Lower lobe of right lung (tissue), 2 donors: ENCODE data around the gene COX5B. TPM values are rescaled to one million over a fixed set of nuclear protein-coding genes. Genes with fewer than 3 reads are reported as not detected.
"Not testable (repeated sequence)": the region's sequence is repeated elsewhere in the genome, so short reads cannot be mapped to it uniquely, and the experiment has no call there.

Experiments
- ATAC-seq, 2 donors: fragments of 200-7000 bp; cut with Tn5 transposase; one replicate each; pipeline ENCODE4 v1.9.1; 2020 to 2022; ENCODE audit warnings: mild to moderate bottlenecking in 2 of 2, moderate library complexity in 2 of 2
- DNase-seq: peaks from one replicate; pipeline ENCODE4 v3.0.0-alpha.2; 2020
- H3K27ac ChIP-seq: fragments of 200-600 bp; one replicate; pipeline ENCODE4 v1.8.0; 2022
- H3K27me3 ChIP-seq: fragments of 200-600 bp; one replicate; pipeline ENCODE4 v1.8.0; 2022; ENCODE audit warnings: low read depth
- H3K36me3 ChIP-seq: fragments of 200-600 bp; one replicate; pipeline ENCODE4 v1.8.0; 2022; ENCODE audit warnings: mild to moderate bottlenecking
- H3K4me1 ChIP-seq: fragments of 200-600 bp; one replicate; pipeline ENCODE4 v1.8.0; 2022
- H3K4me3 ChIP-seq: fragments of 200-600 bp; one replicate; pipeline ENCODE4 v1.8.0; 2022; ENCODE audit warnings: mild to moderate bottlenecking
- H3K9me3 ChIP-seq: fragments of 200-600 bp; one replicate; pipeline ENCODE4 v1.8.0; 2022
- CTCF ChIP-seq: fragments of 200-600 bp; IDR thresholded peaks from one replicate; pipeline ENCODE4 v1.8.0; 2022; ENCODE audit warnings: antibody characterized with exemption, mild to moderate bottlenecking
- intact Hi-C: fragments of 100-400 bp; cut with DNase I; formaldehyde crosslinking; loops from one replicate; pipeline ENCODE4 v1.11.0; 2022
- total RNA-seq: library from RNA; stranded (reverse); fragmentation: NEBNext Ultra II Directional; extraction: Animal tissue kit (Norgen Biotek cat#: 25700); gene quantifications from one replicate; pipeline ENCODE4 v1.2.1, GENCODE V29; 2021
- donor health status: DM: no; HTN: yes; CAD: no; lungs with severe emphysema.

Gene COX5B
- total RNA-seq, 1 donor from 2014 or later, result 164 TPM

GRCh38 chr2:97675430-97676113, 29.7 kb downstream of the COX5B start:
- no peaks in the 10 kb centered on the region for H3K4me1 ChIP-seq
- H3K4me3 ChIP-seq, result no peak overlapping the region
- no peak for TF ChIP-seq CTCF
- no peak for DNase-seq
- H3K9me3 ChIP-seq, result no peaks in the 10 kb centered on the region
- H3K27ac ChIP-seq, result no peak overlapping the region
- no peaks in the 10 kb centered on the region for H3K36me3 ChIP-seq
- no peaks in the 10 kb centered on the region for H3K27me3 ChIP-seq
- intact Hi-C loops, result no loop called here
- no peak for ATAC-seq

- H3K4me3 ChIP-seq, result no peak overlapping the region
- H3K9me3 ChIP-seq, result no peaks in the 10 kb centered on the region
- intact Hi-C loops, result no loop called here
- DNase-seq, result no peak
- H3K27ac ChIP-seq, result no peak overlapping the region
- TF ChIP-seq CTCF, result no peak
- ATAC-seq, result no peak
- H3K36me3 ChIP-seq, result no peaks in the 10 kb centered on the region
- H3K27me3 ChIP-seq, result no peaks in the 10 kb centered on the region
- H3K4me1 ChIP-seq, result no peaks in the 10 kb centered on the region
Measured at GRCh38 chr2:97676620-97677019, 30.8 kb downstream of the COX5B start.

GRCh38 chr2:97677480-97677879, 31.6 kb downstream of the COX5B start:
- intact Hi-C loops, result no loop called here
- Histone ChIP-seq H3K27me3 (no peaks in the 10 kb centered on the region), H3K9me3 (no peaks in the 10 kb centered on the region), H3K27ac (no peak overlapping the region), H3K4me1 (no peaks in the 10 kb centered on the region), H3K36me3 (no peaks in the 10 kb centered on the region), H3K4me3 (no peak overlapping the region)
- no peak for ATAC-seq
- DNase-seq, result no peak
- no peak for TF ChIP-seq CTCF

GRCh38 chr2:97678298-97678697, 32.4 kb downstream of the COX5B start:
- no peak overlapping the region for H3K27ac ChIP-seq
- intact Hi-C loops, result no loop called here
- H3K4me1 ChIP-seq, result no peaks in the 10 kb centered on the region
- TF ChIP-seq CTCF, result no peak
- no peak overlapping the region for H3K4me3 ChIP-seq
- H3K27me3 ChIP-seq, result no peaks in the 10 kb centered on the region
- ATAC-seq (no peak), DNase-seq (no peak)
- H3K9me3 ChIP-seq, result no peaks in the 10 kb centered on the region
- no peaks in the 10 kb centered on the region for H3K36me3 ChIP-seq

GRCh38 chr2:97687235-97687634, 41.4 kb downstream of the COX5B start:
- H3K27ac ChIP-seq, H3K4me1 ChIP-seq, ATAC-seq, H3K9me3 ChIP-seq, H3K27me3 ChIP-seq, H3K4me3 ChIP-seq, DNase-seq, intact Hi-C loops, H3K36me3 ChIP-seq: not testable (repeated sequence)

- DNase-seq (no peak), ATAC-seq (peak in 1 of 2 donors; percentile 17)
- intact Hi-C loops, result no loop called here
- no peak for TF ChIP-seq CTCF
- Histone ChIP-seq H3K4me1 (no peaks in the 10 kb centered on the region), H3K27ac (no peak overlapping the region), H3K9me3 (no peaks in the 10 kb centered on the region), H3K27me3 (no peaks in the 10 kb centered on the region), H3K4me3 (no peak overlapping the region), H3K36me3 (no peaks in the 10 kb centered on the region)
Measured at GRCh38 chr2:97688062-97688827, 42.4 kb downstream of the COX5B start.
